Tibial nerve (tissue), 4 donors: ENCODE data around the gene IMPDH1. TPM values are rescaled to one million over a fixed set of nuclear protein-coding genes. Genes with fewer than 3 reads are reported as not detected.
A peak's percentile ranks its signal among the peaks of the same experiment; 100 is the strongest.

ENCODE experiments used
- DNase-seq, 2 donors: peaks; one replicate each; pipeline ENCODE4 v3.0.0-alpha.2; 2019; ENCODE audit warnings: low spot score in 2 of 2
- H3K27ac ChIP-seq, 4 donors: fragments of 200-600 bp; sonication (generic) in 3 of 4; one replicate each; pipeline ENCODE4 v1.5.1; 2017 to 2019; ENCODE audit warnings: mild to moderate bottlenecking in 1 of 4
- H3K27me3 ChIP-seq, 2 donors: fragments of 200-600 bp; sonication (generic) in 1 of 2; one replicate each; pipeline versions ENCODE4 v1.5.1 to v1.6.0; 2017 to 2019
- H3K36me3 ChIP-seq, 3 donors: fragments of 200-600 bp; sonication (generic); one replicate each; pipeline ENCODE4 v1.5.1; 2018 to 2019
- H3K4me1 ChIP-seq, 4 donors: fragments of 200-600 bp; sonication (generic) in 3 of 4; one replicate each; pipeline ENCODE4 v1.5.1; 2017 to 2019
- H3K4me3 ChIP-seq, 4 donors: fragments of 200-600 bp; sonication (generic) in 3 of 4; one replicate each; pipeline ENCODE4 v1.5.1; 2017 to 2019; ENCODE audit warnings: mild to moderate bottlenecking in 1 of 4, moderate library complexity in 1 of 4
- H3K9me3 ChIP-seq, 4 donors: fragments of 200-600 bp; sonication (generic) in 3 of 4; one replicate each; pipeline ENCODE4 v1.5.1; 2017 to 2019
- EP300 ChIP-seq, 2 donors: sonication (generic); formaldehyde crosslinking; IDR thresholded peaks; one replicate each; pipeline ENCODE4 v1.6.1; 2017; ENCODE audit warnings: antibody characterized with exemption in 2 of 2, mild to moderate bottlenecking in 1 of 2
- POLR2A ChIP-seq, 2 donors: fragments of 450-650 bp; IDR thresholded peaks; one replicate each; pipeline ENCODE4 v1.6.1; 2017; ENCODE audit warnings: antibody characterized with exemption in 2 of 2, mild to moderate bottlenecking in 2 of 2, moderate library complexity in 2 of 2
- WGBS, 2 donors: methylation state at CpG; one replicate each; pipeline ENCODE4 v1.1.5; 2018; 5-methylcytosine and 5-hydroxymethylcytosine counted together
- total RNA-seq, 4 donors: library from RNA; depleted of rRNA; stranded (reverse); fragments of >200 nt; gene quantifications; one replicate each; pipeline ENCODE4 v1.1.0, GENCODE V29; 2016
- TF ChIP-seq, protein P1 (sequence below), 5 experiments: fragments of 200-600 bp in 3 of 5; fragments of 450-650 bp in 2 of 5; sonication (generic) in 3 of 5; IDR thresholded peaks; one replicate each; pipeline ENCODE4 v1.5.1; 2016 to 2019; ENCODE audit warnings: antibody characterized with exemption in 5 of 5, mild to moderate bottlenecking in 3 of 5, moderate library complexity in 2 of 5

Gene IMPDH1
- total RNA-seq, 4 donors from 2014 or later: 50.2 to 102 (median 74.0) TPM

DNA sequence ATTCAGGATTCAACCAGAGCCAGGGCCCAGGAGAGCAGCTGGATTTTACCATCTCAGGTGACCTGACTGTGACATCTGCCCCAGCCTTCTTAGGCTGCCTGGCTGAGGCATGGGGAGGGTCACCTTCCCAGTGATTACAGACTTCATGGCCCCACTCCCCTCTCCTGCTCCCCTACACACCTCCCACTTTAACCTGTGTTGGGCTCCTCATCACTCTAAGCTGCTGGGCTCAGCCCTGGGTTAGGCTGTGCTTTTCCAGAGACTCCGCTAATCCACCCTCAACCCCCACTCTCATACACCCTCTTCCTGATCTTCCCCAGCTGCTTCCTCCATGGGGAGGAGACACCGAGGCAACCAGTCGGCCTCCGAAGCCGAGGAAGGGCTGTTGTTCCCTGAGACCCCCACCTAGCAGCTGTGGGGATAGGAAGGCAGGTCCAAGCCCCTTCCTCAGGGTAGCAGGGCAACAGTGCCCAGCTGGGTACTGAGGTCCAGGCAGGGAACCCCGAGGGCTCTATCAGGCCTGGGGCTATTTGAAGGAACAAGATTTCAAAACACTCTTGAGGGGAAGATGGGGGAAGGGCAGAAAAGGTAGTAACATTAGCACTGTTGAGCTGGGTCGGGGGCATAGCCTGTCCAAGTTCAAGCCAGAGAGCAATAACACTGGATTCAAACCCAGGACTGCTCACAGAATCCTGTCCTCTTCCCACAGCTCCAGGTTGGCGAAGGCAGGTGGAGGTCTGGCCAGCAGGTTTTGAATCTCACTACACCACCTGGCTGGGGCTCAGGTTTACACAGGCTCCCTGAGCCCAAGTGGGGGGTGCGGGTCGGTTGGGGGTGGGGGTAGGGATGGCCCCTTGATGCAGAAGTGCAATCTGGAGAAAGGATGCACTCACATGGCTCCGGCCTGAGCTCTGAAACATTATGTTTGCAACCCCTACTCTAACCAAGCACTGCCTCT lies 1.8 kb downstream of the IMPDH1 start:
- WGBS, 2 donors: 47 to 73% methylated on average over 9 to 10 of the region's 11 CpGs
- no peaks in the 10 kb centered on the region for H3K27me3 ChIP-seq
- H3K27ac ChIP-seq: peak overlapping the region; percentile 81 to 96 (median 89)
- peak overlapping the region in 2 of 4 donors; percentile 67 to 72 for H3K4me3 ChIP-seq
- TF ChIP-seq POLR2A (IDR thresholded peaks at IDR 0.05): no peak
- TF ChIP-seq, protein P1, sequence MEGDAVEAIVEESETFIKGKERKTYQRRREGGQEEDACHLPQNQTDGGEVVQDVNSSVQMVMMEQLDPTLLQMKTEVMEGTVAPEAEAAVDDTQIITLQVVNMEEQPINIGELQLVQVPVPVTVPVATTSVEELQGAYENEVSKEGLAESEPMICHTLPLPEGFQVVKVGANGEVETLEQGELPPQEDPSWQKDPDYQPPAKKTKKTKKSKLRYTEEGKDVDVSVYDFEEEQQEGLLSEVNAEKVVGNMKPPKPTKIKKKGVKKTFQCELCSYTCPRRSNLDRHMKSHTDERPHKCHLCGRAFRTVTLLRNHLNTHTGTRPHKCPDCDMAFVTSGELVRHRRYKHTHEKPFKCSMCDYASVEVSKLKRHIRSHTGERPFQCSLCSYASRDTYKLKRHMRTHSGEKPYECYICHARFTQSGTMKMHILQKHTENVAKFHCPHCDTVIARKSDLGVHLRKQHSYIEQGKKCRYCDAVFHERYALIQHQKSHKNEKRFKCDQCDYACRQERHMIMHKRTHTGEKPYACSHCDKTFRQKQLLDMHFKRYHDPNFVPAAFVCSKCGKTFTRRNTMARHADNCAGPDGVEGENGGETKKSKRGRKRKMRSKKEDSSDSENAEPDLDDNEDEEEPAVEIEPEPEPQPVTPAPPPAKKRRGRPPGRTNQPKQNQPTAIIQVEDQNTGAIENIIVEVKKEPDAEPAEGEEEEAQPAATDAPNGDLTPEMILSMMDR (IDR thresholded peaks at IDR 0.05): no peak
- no peak for TF ChIP-seq EP300 (IDR thresholded peaks at IDR 0.05)
- DNase-seq: no peak
- H3K36me3 ChIP-seq: peaks cover 0 to 2% (median 0%) of the 10 kb centered on the region in 3 donors
- peaks cover 0 to 64% (median 37%) of the 10 kb centered on the region in 4 donors for H3K4me1 ChIP-seq
- no peaks in the 10 kb centered on the region for H3K9me3 ChIP-seq

DNA sequence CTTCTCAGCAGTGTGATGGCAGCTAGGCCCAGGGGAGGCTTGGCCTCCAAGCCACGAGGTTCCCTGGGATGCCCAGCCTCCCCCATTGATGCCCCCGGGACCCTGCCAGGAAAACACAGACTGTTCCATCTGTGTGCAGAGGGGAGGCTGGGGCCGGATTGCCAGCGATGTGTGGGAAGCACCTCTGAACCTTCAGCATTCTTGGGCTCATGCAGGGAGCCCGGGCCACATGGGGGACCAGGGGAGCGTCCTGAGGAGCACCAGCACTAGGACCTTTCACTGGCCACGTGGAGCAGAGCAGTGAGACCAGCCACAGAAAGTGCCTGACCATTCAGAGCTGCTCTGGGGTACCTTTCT lies 2.6 kb downstream of the IMPDH1 start:
- DNase-seq: no peak
- H3K4me3 ChIP-seq: no peak overlapping the region
- no peaks in the 10 kb centered on the region for H3K9me3 ChIP-seq
- peaks cover 0 to 70% (median 37%) of the 10 kb centered on the region in 4 donors for H3K4me1 ChIP-seq
- WGBS, 2 donors: 31 to 69% methylated on average over 3 to 7 of the region's 7 CpGs
- H3K27ac ChIP-seq: peak overlapping the region in 3 of 4 donors; percentile 84 to 96 (median 94)
- no peaks in the 10 kb centered on the region for H3K27me3 ChIP-seq
- peaks cover 0 to 10% (median 0%) of the 10 kb centered on the region in 3 donors for H3K36me3 ChIP-seq
- TF ChIP-seq, protein P1 (IDR thresholded peaks at IDR 0.05): no peak
- TF ChIP-seq EP300 (IDR thresholded peaks at IDR 0.05): no peak
- TF ChIP-seq POLR2A (IDR thresholded peaks at IDR 0.05): no peak

DNA sequence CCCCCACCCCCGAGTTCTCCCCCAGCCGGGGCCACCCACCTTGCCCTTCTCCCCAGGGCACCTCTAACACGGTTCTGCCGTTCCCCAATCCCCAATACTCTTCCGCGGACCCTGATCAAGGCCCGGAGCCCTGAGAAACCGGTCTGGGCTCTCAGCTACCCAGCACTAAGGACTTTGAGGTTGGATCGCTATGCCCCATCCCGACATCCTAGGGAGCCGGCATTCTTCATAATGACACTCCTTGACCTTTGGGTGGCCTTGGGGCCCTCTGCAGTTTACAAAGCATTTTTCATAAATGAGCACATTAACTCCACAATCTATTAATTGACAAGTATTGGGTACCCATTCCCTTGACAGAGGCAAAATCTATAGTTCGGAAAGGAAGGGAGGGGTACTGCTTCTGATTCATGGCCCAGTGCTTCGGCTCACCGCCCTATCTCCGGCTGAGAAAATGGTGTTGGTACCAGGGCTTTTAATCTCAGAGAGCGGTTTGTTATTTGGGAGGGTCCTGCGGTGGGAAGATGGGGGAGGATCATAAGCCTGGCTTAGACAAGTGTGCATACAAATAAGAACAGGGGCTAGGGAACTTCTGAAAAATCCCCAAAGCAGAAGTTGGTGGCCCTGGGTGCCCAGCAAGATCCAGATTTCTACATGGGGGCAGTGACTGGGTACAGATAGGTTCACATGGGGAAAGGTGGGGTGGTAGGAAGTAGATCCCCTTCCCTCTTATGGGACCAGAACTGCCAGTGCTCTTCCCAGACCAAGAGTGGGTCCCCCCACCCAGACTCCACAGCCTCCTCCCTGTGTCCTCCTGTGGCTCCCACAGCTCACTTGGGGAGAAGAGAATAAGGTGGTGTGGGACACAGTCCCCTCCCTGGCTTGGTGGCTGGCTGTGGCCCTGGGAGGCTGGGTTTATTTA lies 3.2 kb downstream of the IMPDH1 start:
- no peaks in the 10 kb centered on the region for H3K27me3 ChIP-seq

DNA sequence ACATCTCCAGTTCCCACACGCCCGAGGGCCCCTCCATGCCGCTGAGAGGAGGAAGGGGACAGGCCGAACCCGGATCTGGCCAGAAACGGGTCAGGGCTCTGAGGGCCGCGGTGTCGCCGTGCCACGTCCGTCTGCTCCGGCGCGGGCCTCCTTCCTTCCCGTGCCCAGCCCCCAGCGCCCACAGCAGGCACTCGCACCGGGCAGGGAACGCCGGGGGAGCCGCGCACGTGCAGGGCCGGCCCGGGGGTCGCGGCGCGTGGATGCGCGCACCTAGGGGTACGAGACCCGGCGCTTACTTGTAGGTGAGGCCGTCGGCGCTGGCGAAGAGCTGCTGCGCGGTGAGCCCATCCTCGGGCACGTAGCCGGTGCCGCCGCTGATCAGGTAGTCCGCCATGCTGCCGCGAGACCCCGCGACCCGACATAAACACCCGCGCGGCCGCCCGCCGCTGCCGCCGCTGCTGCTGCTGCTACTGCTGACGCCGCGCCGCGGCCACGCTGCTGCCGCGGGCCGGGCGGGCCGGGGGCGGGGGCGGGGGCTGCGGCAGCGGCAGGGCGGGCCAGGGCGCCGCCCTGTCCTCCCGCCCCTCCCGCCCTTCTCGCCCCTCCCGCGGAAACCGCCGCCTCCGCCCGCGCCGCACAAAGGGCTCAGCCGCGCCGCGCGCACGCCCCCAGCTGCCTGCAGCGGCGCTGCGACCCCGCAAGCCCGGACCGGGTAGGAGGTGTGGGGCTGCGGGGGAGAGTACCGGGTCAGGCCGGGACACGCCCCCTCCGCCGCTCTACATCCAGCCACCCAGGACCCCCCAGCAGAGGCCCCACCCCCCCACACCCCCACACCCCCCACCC lies 4.1 kb downstream of the IMPDH1 start:
- H3K36me3 ChIP-seq: peaks cover 0 to 25% (median 0%) of the 10 kb centered on the region in 3 donors
- no peaks in the 10 kb centered on the region for H3K27me3 ChIP-seq
- WGBS, 2 donors: 0 to 1% methylated on average over 22 to 31 of the region's 107 CpGs
- H3K4me3 ChIP-seq: peak overlapping the region; percentile 54 to 87 (median 68)
- H3K27ac ChIP-seq: peak overlapping the region; percentile 32 to 96 (median 84)
- peaks cover 0 to 67% (median 37%) of the 10 kb centered on the region in 4 donors for H3K4me1 ChIP-seq
- TF ChIP-seq, protein P1 (IDR thresholded peaks at IDR 0.05): no peak
- no peak for TF ChIP-seq EP300 (IDR thresholded peaks at IDR 0.05)
- peak in 1 of 2 donors; percentile 39 for TF ChIP-seq POLR2A (IDR thresholded peaks at IDR 0.05)
- H3K9me3 ChIP-seq: no peaks in the 10 kb centered on the region
- no peak for DNase-seq

More for the DNA sequence above, 3.2 kb downstream of the IMPDH1 start:
- peak overlapping the region in 3 of 4 donors; percentile 58 to 87 (median 78) for H3K4me3 ChIP-seq
- TF ChIP-seq, protein P1 (IDR thresholded peaks at IDR 0.05): no peak
- H3K36me3 ChIP-seq: peaks cover 0 to 16% (median 0%) of the 10 kb centered on the region in 3 donors
- H3K27ac ChIP-seq: peak overlapping the region in 3 of 4 donors; percentile 84 to 96 (median 94)
- no peak for DNase-seq
- WGBS, 2 donors: 38 to 49% methylated on average over 14 to 15 of the region's 17 CpGs
- peaks cover 0 to 71% (median 37%) of the 10 kb centered on the region in 4 donors for H3K4me1 ChIP-seq
- H3K9me3 ChIP-seq: no peaks in the 10 kb centered on the region
